Endothelial cell of umbilical vein (primary cell): ENCODE measurements around the gene PRR36. TPM values are rescaled to one million over a fixed set of nuclear protein-coding genes. Genes with fewer than 3 reads are reported as not detected.

ENCODE experiments used
- BruUV-seq: library from RNA; stranded (reverse); fragments of 400-500 nt; replicated peaks from 2 replicates; lab custom pipeline; 2021; lab: Mats Ljungman, UMichigan
- CTCF ChIA-PET: fragments of 300-600, 350-600 bp; sonication (Branson Sonifier 250); formaldehyde crosslinking; loops from one replicate; lab custom pipeline; 2021; ENCODE audit warnings: antibody characterized with exemption, inconsistent platforms; lab: Charles Lee
- POLR2A ChIA-PET: fragments of 300-600, 350-600 bp; sonication (Branson Sonifier 250); formaldehyde crosslinking; loops from one replicate; lab custom pipeline; 2021; ENCODE audit warnings: antibody characterized with exemption, inconsistent platforms; lab: Charles Lee
- DNase-seq: peaks from one replicate; pipeline ENCODE4 v3.0.0-alpha.2; 2011; ENCODE audit warnings: low read depth, low spot score
- FAIRE-seq: peaks from 2 replicates; lab custom pipeline; 2011; peaks lifted over from hg19 to GRCh38; lab: Jason Lieb, UNC
- H2AFZ ChIP-seq: 2 replicates; pipeline ENCODE4 v1.6.0; 2012; ENCODE audit warnings: low read depth, low read length, control low read depth, inconsistent platforms
- H3K27ac ChIP-seq: 2 replicates; pipeline ENCODE4 v1.5.1; 2011; ENCODE audit warnings: low read depth, mild to moderate bottlenecking, control low read depth, low read length, moderate library complexity; ENCODE audit not compliant: insufficient read depth
- H3K27me3 ChIP-seq, 2 experiments: 2 replicates each; pipeline versions ENCODE4 v1.6.0 to v1.6.1; 2011; ENCODE audit warnings: low read length in 2 of 2, mixed read lengths in 1 of 2; ENCODE audit not compliant: control insufficient read depth in 2 of 2, insufficient read depth in 2 of 2
- H3K36me3 ChIP-seq, 2 experiments: 2 replicates in 1 of 2; 3 replicates in 1 of 2; pipeline ENCODE4 v1.5.1; 2011; ENCODE audit warnings: low read length in 2 of 2, mild to moderate bottlenecking in 1 of 2, moderate library complexity in 1 of 2; ENCODE audit not compliant: control insufficient read depth in 2 of 2, insufficient read depth in 2 of 2; ENCODE audit errors: extremely low read depth in 1 of 2
- H3K4me1 ChIP-seq: 3 replicates; pipeline ENCODE4 v1.5.1; 2011; ENCODE audit warnings: mild to moderate bottlenecking, low read length; ENCODE audit not compliant: control insufficient read depth, insufficient read depth; ENCODE audit errors: extremely low read depth
- H3K4me2 ChIP-seq: 2 replicates; pipeline ENCODE4 v1.6.1; 2011; ENCODE audit warnings: low read length, control low read depth, mixed read lengths; ENCODE audit not compliant: insufficient read depth
- H3K4me3 ChIP-seq, 3 experiments: fragments of 200-600 bp in 1 of 3; sonication (generic), shearing (Covaris generic) in 1 of 3; replicated peaks in 1 of 3; 2 replicates each; pipeline ENCODE4 v1.5.1; 2011 to 2016; ENCODE audit warnings: control low read depth in 3 of 3, low read length in 3 of 3, mild to moderate bottlenecking in 2 of 3, inconsistent platforms in 1 of 3, low read depth in 1 of 3, moderate library complexity in 1 of 3; ENCODE audit not compliant: insufficient read depth in 1 of 3
- H3K79me2 ChIP-seq: 2 replicates; pipeline ENCODE4 v1.6.0; 2012; ENCODE audit warnings: low read length, inconsistent platforms; ENCODE audit not compliant: control insufficient read depth, insufficient read depth
- H3K9ac ChIP-seq: replicated peaks from 2 replicates; pipeline ENCODE3; 2011; ENCODE audit warnings: low read length, control low read depth; ENCODE audit not compliant: insufficient read depth; ENCODE audit errors: extremely low read depth
- H3K9me1 ChIP-seq: replicated peaks from 3 replicates; pipeline ENCODE4 v1.6.0; 2011; ENCODE audit warnings: mild to moderate bottlenecking, low read length; ENCODE audit not compliant: control insufficient read depth, insufficient read depth; ENCODE audit errors: extremely low read depth
- H3K9me3 ChIP-seq: replicated peaks from 2 replicates; pipeline ENCODE4 v1.5.1; 2012; ENCODE audit warnings: low read length, inconsistent platforms; ENCODE audit not compliant: control insufficient read depth, insufficient read depth
- H4K20me1 ChIP-seq: replicated peaks from 2 replicates; pipeline ENCODE3; 2011; ENCODE audit warnings: mild to moderate bottlenecking, low read length; ENCODE audit not compliant: control insufficient read depth, insufficient read depth; ENCODE audit errors: extremely low read depth
- EZH2 ChIP-seq: IDR thresholded peaks from 2 replicates; pipeline ENCODE4 v1.6.1; 2012; ENCODE audit warnings: borderline replicate concordance, low read depth, mild to moderate bottlenecking, moderate library complexity, low read length, inconsistent platforms; ENCODE audit not compliant: severe bottlenecking
- FOS ChIP-seq: IDR thresholded peaks from 2 replicates; pipeline ENCODE4 v1.6.1; 2011; ENCODE audit warnings: mild to moderate bottlenecking, low read length, moderate library complexity, borderline replicate concordance; ENCODE audit not compliant: insufficient read depth
- GATA2 ChIP-seq: IDR thresholded peaks from 2 replicates; pipeline ENCODE4 v1.7.0; 2011; ENCODE audit warnings: low read depth, mild to moderate bottlenecking, moderate library complexity, mixed read lengths, low read length; ENCODE audit not compliant: insufficient read length, insufficient read depth
- JUN ChIP-seq: IDR thresholded peaks from 2 replicates; pipeline ENCODE4 v1.6.1; 2011; ENCODE audit warnings: borderline replicate concordance, low read depth; ENCODE audit not compliant: insufficient read length, insufficient read depth
- dilution Hi-C: fragments of 300-500 bp; cut with MboI; formaldehyde crosslinking; loops from one replicate; pipeline ENCODE4 v1.15.0; 2019; ENCODE audit warnings: low sequenced_read_pairs; ENCODE audit not compliant: extremely low pct_ligation_motif_present
- intact Hi-C: fragments of 100-400 bp; cut with micrococcal nuclease; formaldehyde crosslinking; loops from one replicate; pipeline ENCODE4 v1.10.0; 2022
- polyA plus RNA-seq, 4 experiments: library from polyadenylated mRNA; depleted of rRNA in 3 of 4; stranded (reverse) in 3 of 4; unstranded in 1 of 4; fragments of >200 nt; gene quantifications; 2 replicates each; pipeline versions ENCODE4 v1.2.1 to v1.2.3, GENCODE V29; 2011 to 2012; ENCODE audit warnings: missing spikeins in 1 of 4
- total RNA-seq: library from RNA; stranded (reverse); gene quantifications from 2 replicates; pipeline ENCODE4 v1.2.3, GENCODE V29; 2021
- TF ChIP-seq, protein P1 (sequence below), 2 donors: IDR thresholded peaks; 1 replicate in 1 of 2; 2 replicates in 1 of 2; pipeline ENCODE4 v1.5.1; 2011; ENCODE audit warnings: low read length in 2 of 2, mild to moderate bottlenecking in 2 of 2, moderate library complexity in 2 of 2, control low read depth in 1 of 2, inconsistent platforms in 1 of 2, low read depth in 1 of 2; ENCODE audit not compliant: insufficient read depth in 1 of 2; ENCODE audit errors: extremely low read depth in 1 of 2

The PRR36 gene
- total and polyA plus RNA-seq, 2 donors (not counting 3 experiments of a cell fraction or from before 2014, with no cell fraction given) = not detected

DNA sequence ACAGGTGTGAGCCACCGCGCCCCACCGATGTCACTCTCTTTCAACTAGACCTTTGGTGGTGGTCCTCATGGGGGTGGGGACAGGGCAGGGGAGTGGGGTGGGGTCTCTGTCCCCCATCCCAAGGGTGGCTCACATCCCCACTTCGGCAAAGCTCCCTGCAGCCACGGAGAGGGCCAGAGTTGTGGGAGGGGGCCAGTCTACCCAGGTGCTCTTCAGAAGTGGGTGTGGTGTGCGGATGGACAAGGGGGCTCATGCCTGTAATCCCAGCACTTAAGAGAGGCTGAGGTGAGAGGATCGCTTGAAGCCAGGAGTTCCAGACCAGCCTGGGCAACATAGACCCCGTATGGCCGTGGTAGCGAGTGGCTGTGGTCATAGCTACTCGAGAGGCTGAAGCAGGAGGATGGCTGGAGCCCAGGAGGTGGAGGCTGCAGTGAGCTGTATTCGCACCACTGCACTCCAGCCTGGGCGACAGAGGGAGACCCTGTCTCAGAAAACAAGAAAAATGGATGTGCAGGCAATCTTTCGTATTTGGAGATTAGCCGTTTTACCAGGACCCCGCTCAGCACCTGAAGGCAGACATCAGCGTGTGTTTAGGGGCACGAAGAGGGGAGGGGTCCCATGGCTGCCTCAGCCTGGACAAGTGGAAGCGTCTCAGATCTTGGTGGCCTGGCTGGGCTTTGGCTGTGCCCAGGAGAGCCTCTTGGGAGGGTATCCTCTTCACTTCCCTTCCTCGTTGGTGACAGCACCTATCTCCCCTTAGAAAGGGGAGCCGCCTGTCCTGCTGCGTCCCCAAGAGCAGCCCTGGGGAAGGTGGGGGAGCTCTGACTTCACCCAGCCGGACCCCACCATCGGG lies 41.3 kb upstream of the PRR36 start:
- BruUV-seq = no TSS peak
- Histone ChIP-seq H3K4me1 (peaks cover 11% of the 10 kb centered on the region), H4K20me1 (no peaks in the 10 kb centered on the region), H3K4me3 (no peak overlapping the region), H3K27me3 (peaks cover 18 to 31% of the 10 kb centered on the region in 2 experiments), H3K4me2 (no peak overlapping the region), H2AFZ (no peak overlapping the region), H3K36me3 (peaks cover 0 to 15% of the 10 kb centered on the region in 2 experiments), H3K27ac (no peak overlapping the region), H3K9me1 (no peaks in the 10 kb centered on the region), H3K79me2 (no peaks in the 10 kb centered on the region), H3K9ac (no peak overlapping the region), H3K9me3 (no peaks in the 10 kb centered on the region)
- TF ChIP-seq, protein P1, sequence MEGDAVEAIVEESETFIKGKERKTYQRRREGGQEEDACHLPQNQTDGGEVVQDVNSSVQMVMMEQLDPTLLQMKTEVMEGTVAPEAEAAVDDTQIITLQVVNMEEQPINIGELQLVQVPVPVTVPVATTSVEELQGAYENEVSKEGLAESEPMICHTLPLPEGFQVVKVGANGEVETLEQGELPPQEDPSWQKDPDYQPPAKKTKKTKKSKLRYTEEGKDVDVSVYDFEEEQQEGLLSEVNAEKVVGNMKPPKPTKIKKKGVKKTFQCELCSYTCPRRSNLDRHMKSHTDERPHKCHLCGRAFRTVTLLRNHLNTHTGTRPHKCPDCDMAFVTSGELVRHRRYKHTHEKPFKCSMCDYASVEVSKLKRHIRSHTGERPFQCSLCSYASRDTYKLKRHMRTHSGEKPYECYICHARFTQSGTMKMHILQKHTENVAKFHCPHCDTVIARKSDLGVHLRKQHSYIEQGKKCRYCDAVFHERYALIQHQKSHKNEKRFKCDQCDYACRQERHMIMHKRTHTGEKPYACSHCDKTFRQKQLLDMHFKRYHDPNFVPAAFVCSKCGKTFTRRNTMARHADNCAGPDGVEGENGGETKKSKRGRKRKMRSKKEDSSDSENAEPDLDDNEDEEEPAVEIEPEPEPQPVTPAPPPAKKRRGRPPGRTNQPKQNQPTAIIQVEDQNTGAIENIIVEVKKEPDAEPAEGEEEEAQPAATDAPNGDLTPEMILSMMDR (IDR thresholded peaks at IDR 0.05; ENCODE audit: extremely low read depth in 1 of 2, insufficient read depth in 1 of 2, low read depth in 1 of 2, low read length in 2 of 2) = no peak
- TF ChIP-seq FOS = no peak
- no peak for TF ChIP-seq GATA2
- no peak for TF ChIP-seq EZH2
- TF ChIP-seq JUN = no peak
- FAIRE-seq (no peak), DNase-seq (no peak)
- POLR2A ChIA-PET = no interaction called here
- dilution Hi-C loops (no loop called here), intact Hi-C loops (no loop called here)
- CTCF ChIA-PET = interaction anchor here (1.1 to 2.2 kb wide), 2 partner anchors 12 to 347 kb away, joined by 3 to 7 read pairs; partner anchors contain the start of gene MAP2K7
